MCF 10A (cell line): ENCODE data around the gene WWOX. TPM values are rescaled to one million over a fixed set of nuclear protein-coding genes. Genes with fewer than 3 reads are reported as not detected.

Source experiments
- BruUV-seq: library from RNA; stranded (reverse); fragments of 400-500 nt; replicated peaks from 2 replicates; lab custom pipeline; 2021; lab: Mats Ljungman, UMichigan
- CTCF ChIA-PET: fragments of 300-600 bp; sonication (Branson Sonifier 250); formaldehyde crosslinking; extraction: SDS; loops from one replicate; lab custom pipeline; 2021; ENCODE audit warnings: antibody characterized with exemption, inconsistent platforms; lab: Yijun Ruan, JAX
- POLR2A ChIA-PET: fragments of 300-600, 350-650 bp; sonication (Branson Sonifier 250); formaldehyde crosslinking; extraction: SDS; loops from one replicate; lab custom pipeline; 2020; ENCODE audit warnings: antibody characterized with exemption, inconsistent platforms; lab: Yijun Ruan, JAX
- DNase-seq: peaks from one replicate; pipeline ENCODE4 v3.0.0-alpha.2; 2018; ENCODE audit not compliant: unreplicated experiment
- H3K27ac Mint-ChIP-seq: one replicate; pipeline ENCODE4 v1.8.0; 2022; ENCODE audit warnings: mild to moderate bottlenecking, low read depth, mixed read lengths; ENCODE audit not compliant: unreplicated experiment
- H3K27me3 Mint-ChIP-seq: one replicate; pipeline ENCODE4 v1.8.0; 2022; ENCODE audit warnings: mixed read lengths; ENCODE audit not compliant: insufficient read depth, unreplicated experiment
- H3K36me3 Mint-ChIP-seq: one replicate; pipeline ENCODE4 v1.8.0; 2022; ENCODE audit warnings: mild to moderate bottlenecking, moderate library complexity, mixed read lengths; ENCODE audit not compliant: insufficient read depth, unreplicated experiment
- H3K4me1 Mint-ChIP-seq: one replicate; pipeline ENCODE4 v1.8.0; 2022; ENCODE audit warnings: mixed read lengths; ENCODE audit not compliant: insufficient read depth, unreplicated experiment
- H3K4me3 Mint-ChIP-seq: one replicate; pipeline ENCODE4 v1.8.0; 2022; ENCODE audit warnings: mild to moderate bottlenecking, moderate library complexity, mixed read lengths; ENCODE audit not compliant: unreplicated experiment
- H3K9me3 Mint-ChIP-seq: one replicate; pipeline ENCODE4 v1.8.0; 2022; ENCODE audit warnings: mixed read lengths; ENCODE audit not compliant: unreplicated experiment
- CTCF ChIP-seq: fragments of 200-600 bp; IDR thresholded peaks from one replicate; pipeline ENCODE4 v1.8.0; 2022; ENCODE audit warnings: antibody characterized with exemption, mild to moderate bottlenecking; ENCODE audit not compliant: unreplicated experiment
- intact Hi-C: fragments of 100-400 bp; cut with micrococcal nuclease; formaldehyde crosslinking; loops from 2 replicates; pipeline ENCODE4 v1.14.1; 2022
- total RNA-seq: library from RNA; stranded (reverse); gene quantifications from 2 replicates; pipeline ENCODE4 v1.2.3, GENCODE V29; 2022

WWOX gene
- total RNA-seq, 1 experiment from 2014 or later = 18.1 TPM

- Mint-ChIP-seq H3K27ac (no peak overlapping the region), H3K9me3 (no peaks in the 10 kb centered on the region), H3K4me1 (peaks cover 20% of the 10 kb centered on the region), H3K27me3 (no peaks in the 10 kb centered on the region), H3K36me3 (no peaks in the 10 kb centered on the region), H3K4me3 (no peak overlapping the region)
- TF ChIP-seq CTCF = no peak
- POLR2A ChIA-PET = interaction anchor here (0.7 kb wide), 2 partner anchors 9 to 55 kb away, joined by 3 read pairs; no protein-coding TSS in a partner anchor
- CTCF ChIA-PET = interaction anchor here (0.9 to 1.3 kb wide), 2 partner anchors 11 to 72 kb away, joined by 3 read pairs; no protein-coding TSS in a partner anchor
- no TSS peak for BruUV-seq
- no peak for DNase-seq
- intact Hi-C loops = no loop called here
Measured at GRCh38 chr16:79074951-79075350, 975.5 kb downstream of the WWOX start.

GRCh38 chr16:79076047-79076767 is 976.8 kb downstream of the WWOX start:
- no peak overlapping the region for H3K27ac Mint-ChIP-seq
- TF ChIP-seq CTCF = no peak
- no peaks in the 10 kb centered on the region for H3K9me3 Mint-ChIP-seq
- H3K36me3 Mint-ChIP-seq = no peaks in the 10 kb centered on the region
- intact Hi-C loops = no loop called here
- DNase-seq = no peak
- H3K4me1 Mint-ChIP-seq = peaks cover 7% of the 10 kb centered on the region
- CTCF ChIA-PET = no interaction called here
- no TSS peak for BruUV-seq
- no peaks in the 10 kb centered on the region for H3K27me3 Mint-ChIP-seq
- POLR2A ChIA-PET = no interaction called here
- no peak overlapping the region for H3K4me3 Mint-ChIP-seq

DNA sequence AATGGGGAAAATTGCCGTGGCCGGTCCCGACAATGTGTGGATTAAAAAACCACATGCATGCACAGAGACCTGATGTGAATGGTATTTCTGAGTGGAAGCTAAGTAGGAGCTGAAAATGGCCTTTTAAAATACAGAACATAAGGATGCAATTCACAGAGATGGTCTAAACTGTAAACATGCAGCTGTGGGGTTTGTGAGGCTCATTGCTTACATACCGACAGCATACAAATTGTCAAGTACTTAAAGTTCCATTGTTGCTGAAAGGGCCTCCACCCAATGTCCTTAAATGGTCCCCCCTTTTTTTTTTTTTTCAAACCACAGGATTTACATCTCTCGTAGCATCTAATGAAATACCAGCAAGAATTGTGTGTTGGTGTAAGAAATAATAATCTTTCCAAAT is 977.9 kb downstream of the WWOX start:
- no peak for TF ChIP-seq CTCF
- H3K9me3 Mint-ChIP-seq = no peaks in the 10 kb centered on the region
- no peaks in the 10 kb centered on the region for H3K36me3 Mint-ChIP-seq
- POLR2A ChIA-PET = no interaction called here
- no peaks in the 10 kb centered on the region for H3K4me1 Mint-ChIP-seq
- BruUV-seq = no TSS peak
- H3K4me3 Mint-ChIP-seq = no peak overlapping the region
- intact Hi-C loops = no loop called here
- CTCF ChIA-PET = interaction anchor here (0.6 kb wide), 1 partner anchor 250 kb away, joined by 4 read pairs; no protein-coding TSS in a partner anchor
- no peaks in the 10 kb centered on the region for H3K27me3 Mint-ChIP-seq
- DNase-seq = no peak
- H3K27ac Mint-ChIP-seq = no peak overlapping the region

GRCh38 chr16:79079656-79080420 is 980.4 kb downstream of the WWOX start:
- ChIA-PET CTCF (interaction anchor here (0.6 kb wide), 1 partner anchor 262 kb away, joined by 3 read pairs; no protein-coding TSS in a partner anchor), POLR2A (no interaction called here)
- BruUV-seq = no TSS peak
- no peaks in the 10 kb centered on the region for H3K27me3 Mint-ChIP-seq
- H3K4me1 Mint-ChIP-seq = no peaks in the 10 kb centered on the region
- no peaks in the 10 kb centered on the region for H3K36me3 Mint-ChIP-seq
- H3K4me3 Mint-ChIP-seq = no peak overlapping the region
- DNase-seq = no peak
- H3K27ac Mint-ChIP-seq = no peak overlapping the region
- TF ChIP-seq CTCF = no peak
- intact Hi-C loops = no loop called here
- no peaks in the 10 kb centered on the region for H3K9me3 Mint-ChIP-seq
